ENCODE results near the gene CPNE5.

DNA sequence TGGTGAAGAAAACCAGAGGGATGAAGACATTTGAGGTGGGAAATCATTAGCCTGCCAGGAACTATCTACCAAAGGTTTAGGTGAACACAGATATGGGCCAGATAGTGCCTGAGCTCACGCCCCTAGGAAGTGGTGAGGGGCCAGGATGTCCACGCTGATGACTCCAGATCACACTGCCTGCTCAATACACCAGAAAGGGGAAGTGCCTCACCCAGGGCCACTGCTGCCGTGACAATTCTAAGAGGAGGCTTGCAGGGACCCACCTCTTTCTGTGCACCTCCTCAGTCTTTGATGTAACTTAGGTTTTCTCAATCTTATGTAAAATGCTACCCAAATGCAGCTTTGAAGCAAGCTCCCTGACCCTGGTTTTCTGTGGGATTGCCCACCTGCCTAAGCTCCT is 147.0 kb downstream of the CPNE5 start:
- TF ChIP-seq, protein P1, sequence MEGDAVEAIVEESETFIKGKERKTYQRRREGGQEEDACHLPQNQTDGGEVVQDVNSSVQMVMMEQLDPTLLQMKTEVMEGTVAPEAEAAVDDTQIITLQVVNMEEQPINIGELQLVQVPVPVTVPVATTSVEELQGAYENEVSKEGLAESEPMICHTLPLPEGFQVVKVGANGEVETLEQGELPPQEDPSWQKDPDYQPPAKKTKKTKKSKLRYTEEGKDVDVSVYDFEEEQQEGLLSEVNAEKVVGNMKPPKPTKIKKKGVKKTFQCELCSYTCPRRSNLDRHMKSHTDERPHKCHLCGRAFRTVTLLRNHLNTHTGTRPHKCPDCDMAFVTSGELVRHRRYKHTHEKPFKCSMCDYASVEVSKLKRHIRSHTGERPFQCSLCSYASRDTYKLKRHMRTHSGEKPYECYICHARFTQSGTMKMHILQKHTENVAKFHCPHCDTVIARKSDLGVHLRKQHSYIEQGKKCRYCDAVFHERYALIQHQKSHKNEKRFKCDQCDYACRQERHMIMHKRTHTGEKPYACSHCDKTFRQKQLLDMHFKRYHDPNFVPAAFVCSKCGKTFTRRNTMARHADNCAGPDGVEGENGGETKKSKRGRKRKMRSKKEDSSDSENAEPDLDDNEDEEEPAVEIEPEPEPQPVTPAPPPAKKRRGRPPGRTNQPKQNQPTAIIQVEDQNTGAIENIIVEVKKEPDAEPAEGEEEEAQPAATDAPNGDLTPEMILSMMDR (IDR thresholded peaks at IDR 0.05; ENCODE audit: insufficient read depth, low read length) = no peak
- TF ChIP-seq, protein P2, sequence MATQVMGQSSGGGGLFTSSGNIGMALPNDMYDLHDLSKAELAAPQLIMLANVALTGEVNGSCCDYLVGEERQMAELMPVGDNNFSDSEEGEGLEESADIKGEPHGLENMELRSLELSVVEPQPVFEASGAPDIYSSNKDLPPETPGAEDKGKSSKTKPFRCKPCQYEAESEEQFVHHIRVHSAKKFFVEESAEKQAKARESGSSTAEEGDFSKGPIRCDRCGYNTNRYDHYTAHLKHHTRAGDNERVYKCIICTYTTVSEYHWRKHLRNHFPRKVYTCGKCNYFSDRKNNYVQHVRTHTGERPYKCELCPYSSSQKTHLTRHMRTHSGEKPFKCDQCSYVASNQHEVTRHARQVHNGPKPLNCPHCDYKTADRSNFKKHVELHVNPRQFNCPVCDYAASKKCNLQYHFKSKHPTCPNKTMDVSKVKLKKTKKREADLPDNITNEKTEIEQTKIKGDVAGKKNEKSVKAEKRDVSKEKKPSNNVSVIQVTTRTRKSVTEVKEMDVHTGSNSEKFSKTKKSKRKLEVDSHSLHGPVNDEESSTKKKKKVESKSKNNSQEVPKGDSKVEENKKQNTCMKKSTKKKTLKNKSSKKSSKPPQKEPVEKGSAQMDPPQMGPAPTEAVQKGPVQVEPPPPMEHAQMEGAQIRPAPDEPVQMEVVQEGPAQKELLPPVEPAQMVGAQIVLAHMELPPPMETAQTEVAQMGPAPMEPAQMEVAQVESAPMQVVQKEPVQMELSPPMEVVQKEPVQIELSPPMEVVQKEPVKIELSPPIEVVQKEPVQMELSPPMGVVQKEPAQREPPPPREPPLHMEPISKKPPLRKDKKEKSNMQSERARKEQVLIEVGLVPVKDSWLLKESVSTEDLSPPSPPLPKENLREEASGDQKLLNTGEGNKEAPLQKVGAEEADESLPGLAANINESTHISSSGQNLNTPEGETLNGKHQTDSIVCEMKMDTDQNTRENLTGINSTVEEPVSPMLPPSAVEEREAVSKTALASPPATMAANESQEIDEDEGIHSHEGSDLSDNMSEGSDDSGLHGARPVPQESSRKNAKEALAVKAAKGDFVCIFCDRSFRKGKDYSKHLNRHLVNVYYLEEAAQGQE (IDR thresholded peaks at IDR 0.05; ENCODE audit: insufficient replicate concordance, low read depth) = no peak
- TF ChIP-seq POLR2AphosphoS5 (IDR thresholded peaks at IDR 0.05; ENCODE audit: low read depth) (no peak), GABPA (IDR thresholded peaks at IDR 0.05; ENCODE audit: low read depth) (no peak), SPI1 (IDR thresholded peaks at IDR 0.05; ENCODE audit: borderline replicate concordance, low read depth) (peak; percentile 100)
